Activated B cell treated with CpG ODN at 0.5 μM for 24 hours (primary cell): Measurements from ENCODE around the gene ASTN2. TPM values are rescaled to one million over a fixed set of nuclear protein-coding genes. Genes with fewer than 3 reads are reported as not detected.

Experiments used
- ATAC-seq: fragments of 200-7000 bp; cut with Tn5 transposase; one replicate; pipeline ENCODE4 v1.10.0; 2021; ENCODE audit warnings: low read depth, mild to moderate bottlenecking, moderate library complexity
- CTCF ChIA-PET: fragments of 350-600 bp; sonication (Branson Sonifier 250); formaldehyde crosslinking; loops from one replicate; lab custom pipeline; 2021; ENCODE audit warnings: antibody characterized with exemption; lab: Charles Lee
- POLR2A ChIA-PET: fragments of 350-600 bp; sonication (Branson Sonifier 250); formaldehyde crosslinking; loops from one replicate; lab custom pipeline; 2021; ENCODE audit warnings: antibody characterized with exemption; lab: Charles Lee
- DNase-seq: peaks from one replicate; pipeline ENCODE4 v3.0.0; 2022
- H3K27ac Mint-ChIP-seq: one replicate; pipeline ENCODE4 v1.8.0; 2020; ENCODE audit warnings: mixed read lengths
- H3K27me3 Mint-ChIP-seq: one replicate; pipeline ENCODE4 v1.8.0; 2021; ENCODE audit warnings: mixed read lengths
- H3K36me3 Mint-ChIP-seq: one replicate; pipeline ENCODE4 v1.8.0; 2021; ENCODE audit warnings: low read depth, mixed read lengths
- H3K4me1 Mint-ChIP-seq: one replicate; pipeline ENCODE4 v1.8.0; 2021; ENCODE audit warnings: mixed read lengths
- H3K4me3 Mint-ChIP-seq: one replicate; pipeline ENCODE4 v1.8.0; 2020; ENCODE audit warnings: mild to moderate bottlenecking, mixed read lengths
- H3K9me3 Mint-ChIP-seq: one replicate; pipeline ENCODE4 v1.8.0; 2020; ENCODE audit warnings: mixed read lengths
- intact Hi-C: fragments of 100-400 bp; cut with micrococcal nuclease; formaldehyde crosslinking; loops from one replicate; pipeline ENCODE4 v1.15.1; 2024
- total RNA-seq: library from RNA; stranded (reverse); gene quantifications from 2 replicates; pipeline ENCODE4 v1.2.3, GENCODE V29; 2022
- TF ChIP-seq, protein P1 (sequence below): fragments of 200-600 bp; IDR thresholded peaks from one replicate; pipeline ENCODE4 v1.8.0; 2022; ENCODE audit warnings: antibody characterized with exemption, mild to moderate bottlenecking

The ASTN2 gene
- total RNA-seq, 1 donor from 2014 or later: 2.3 TPM

DNA sequence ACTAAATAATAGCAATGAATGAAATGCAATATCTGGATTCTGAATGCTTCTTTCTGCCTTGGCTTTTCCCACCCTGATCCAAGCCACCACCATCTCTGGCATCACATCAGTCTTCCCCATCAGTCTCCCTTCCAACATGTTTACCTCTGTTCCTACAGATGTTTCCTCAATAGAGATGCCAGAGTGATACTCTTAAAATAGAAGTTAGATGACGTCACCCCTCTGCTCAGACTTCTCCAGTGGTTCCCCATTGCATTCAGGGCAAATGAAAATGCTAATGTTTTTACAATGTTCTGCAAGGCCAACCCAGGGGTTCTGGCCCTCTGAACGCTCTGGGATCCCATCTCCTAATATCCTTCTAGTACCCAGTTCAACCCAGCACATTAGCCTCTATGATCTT is 422.0 kb downstream of the ASTN2 start:
- no peaks in the 10 kb centered on the region for H3K9me3 Mint-ChIP-seq
- ChIA-PET POLR2A (no interaction called here), CTCF (no interaction called here)
- H3K36me3 Mint-ChIP-seq: no peaks in the 10 kb centered on the region
- no peak for ATAC-seq
- TF ChIP-seq, protein P1, sequence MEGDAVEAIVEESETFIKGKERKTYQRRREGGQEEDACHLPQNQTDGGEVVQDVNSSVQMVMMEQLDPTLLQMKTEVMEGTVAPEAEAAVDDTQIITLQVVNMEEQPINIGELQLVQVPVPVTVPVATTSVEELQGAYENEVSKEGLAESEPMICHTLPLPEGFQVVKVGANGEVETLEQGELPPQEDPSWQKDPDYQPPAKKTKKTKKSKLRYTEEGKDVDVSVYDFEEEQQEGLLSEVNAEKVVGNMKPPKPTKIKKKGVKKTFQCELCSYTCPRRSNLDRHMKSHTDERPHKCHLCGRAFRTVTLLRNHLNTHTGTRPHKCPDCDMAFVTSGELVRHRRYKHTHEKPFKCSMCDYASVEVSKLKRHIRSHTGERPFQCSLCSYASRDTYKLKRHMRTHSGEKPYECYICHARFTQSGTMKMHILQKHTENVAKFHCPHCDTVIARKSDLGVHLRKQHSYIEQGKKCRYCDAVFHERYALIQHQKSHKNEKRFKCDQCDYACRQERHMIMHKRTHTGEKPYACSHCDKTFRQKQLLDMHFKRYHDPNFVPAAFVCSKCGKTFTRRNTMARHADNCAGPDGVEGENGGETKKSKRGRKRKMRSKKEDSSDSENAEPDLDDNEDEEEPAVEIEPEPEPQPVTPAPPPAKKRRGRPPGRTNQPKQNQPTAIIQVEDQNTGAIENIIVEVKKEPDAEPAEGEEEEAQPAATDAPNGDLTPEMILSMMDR: no peak
- no peak for DNase-seq
- no peaks in the 10 kb centered on the region for H3K27me3 Mint-ChIP-seq
- H3K4me1 Mint-ChIP-seq: no peaks in the 10 kb centered on the region
- H3K27ac Mint-ChIP-seq: no peak overlapping the region
- intact Hi-C loops: no loop called here
- H3K4me3 Mint-ChIP-seq: no peak overlapping the region

DNA sequence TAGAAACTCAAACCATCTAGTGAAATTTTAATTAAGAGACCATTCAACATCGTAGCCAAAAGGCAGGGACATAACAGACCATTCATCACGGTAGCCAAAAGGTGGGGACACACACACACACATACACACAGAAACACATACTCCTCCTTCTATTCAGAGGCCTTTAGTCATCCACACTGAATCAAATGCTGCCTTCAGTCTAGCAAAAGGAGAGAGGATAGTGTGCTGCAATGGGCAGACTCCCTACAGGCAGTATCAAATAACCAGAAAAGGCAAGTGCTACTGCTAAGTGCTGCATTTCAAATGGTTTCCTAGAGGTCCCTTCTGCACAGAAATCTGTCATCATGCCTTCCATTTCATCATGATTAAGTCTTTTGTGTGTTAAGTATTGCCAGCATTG is 423.8 kb downstream of the ASTN2 start:
- Mint-ChIP-seq H3K9me3 (no peaks in the 10 kb centered on the region), H3K4me3 (no peak overlapping the region), H3K27me3 (no peaks in the 10 kb centered on the region), H3K27ac (no peak overlapping the region), H3K36me3 (no peaks in the 10 kb centered on the region), H3K4me1 (no peaks in the 10 kb centered on the region)
- intact Hi-C loops: no loop called here
- DNase-seq: no peak
- ATAC-seq: no peak
- ChIA-PET POLR2A (no interaction called here), CTCF (no interaction called here)
- TF ChIP-seq, protein P1: no peak

DNA sequence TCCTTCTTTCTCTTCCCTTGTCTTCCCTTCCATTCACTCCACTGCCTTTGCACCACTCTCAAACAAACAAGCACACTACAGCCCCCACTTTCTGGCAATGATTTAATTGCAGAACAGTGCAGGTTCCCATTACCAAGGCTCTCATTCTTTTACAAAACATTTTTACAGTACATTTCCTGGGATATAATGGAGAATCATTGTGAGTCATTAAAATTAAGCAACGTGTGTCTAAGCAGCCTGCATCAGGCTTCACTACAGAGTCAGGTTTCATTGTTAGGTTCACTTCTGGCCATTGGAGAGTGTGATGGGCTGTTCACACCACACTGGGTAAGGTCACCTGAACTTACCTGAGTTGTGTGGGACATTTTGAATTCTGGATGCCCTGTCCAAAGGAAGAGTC is 424.3 kb downstream of the ASTN2 start:
- ChIA-PET CTCF (no interaction called here), POLR2A (no interaction called here)
- intact Hi-C loops: no loop called here
- TF ChIP-seq, protein P1: no peak
- no peaks in the 10 kb centered on the region for H3K27me3 Mint-ChIP-seq
- H3K4me3 Mint-ChIP-seq: no peak overlapping the region
- no peak overlapping the region for H3K27ac Mint-ChIP-seq
- H3K4me1 Mint-ChIP-seq: no peaks in the 10 kb centered on the region
- H3K9me3 Mint-ChIP-seq: no peaks in the 10 kb centered on the region
- no peak for DNase-seq
- no peak for ATAC-seq
- H3K36me3 Mint-ChIP-seq: no peaks in the 10 kb centered on the region

DNA sequence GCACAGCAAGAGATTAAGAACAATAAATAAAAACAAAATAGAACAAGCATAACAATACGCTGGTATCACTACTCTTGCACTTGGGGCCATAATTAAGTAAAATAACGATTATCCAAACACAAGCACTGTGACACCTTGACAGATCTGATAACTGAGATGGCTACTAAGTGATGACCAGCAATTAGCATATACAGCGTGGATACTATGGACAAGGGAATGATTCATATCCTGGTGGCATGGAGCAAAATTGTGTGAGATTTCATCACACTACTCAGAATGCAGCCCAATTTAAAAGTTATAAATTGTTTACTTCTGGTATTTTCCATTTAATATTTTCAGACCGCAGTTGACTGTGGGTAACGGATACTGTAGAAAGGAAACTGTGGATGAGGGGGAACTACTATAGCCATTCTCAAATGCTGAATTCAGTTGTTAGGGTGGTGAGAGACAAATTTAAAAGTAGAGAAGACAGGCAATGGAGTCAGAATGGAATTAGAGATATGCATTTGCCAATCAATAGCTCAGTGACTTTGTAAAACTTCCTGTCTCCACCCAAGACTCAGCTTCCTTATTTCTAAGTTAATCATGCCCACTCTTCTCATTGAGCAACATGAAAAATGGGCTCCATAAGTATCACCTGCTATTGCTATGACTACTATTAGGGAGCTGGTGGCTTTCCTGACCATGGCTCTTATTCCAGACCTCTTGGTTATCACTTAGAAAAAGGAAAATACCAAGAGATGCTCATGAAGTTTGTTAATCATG is 427.0 kb downstream of the ASTN2 start:
- intact Hi-C loops: no loop called here
- ATAC-seq: no peak
- Mint-ChIP-seq H3K9me3 (no peaks in the 10 kb centered on the region), H3K36me3 (no peaks in the 10 kb centered on the region), H3K4me3 (no peak overlapping the region), H3K4me1 (no peaks in the 10 kb centered on the region), H3K27me3 (no peaks in the 10 kb centered on the region), H3K27ac (no peak overlapping the region)
- ChIA-PET POLR2A (no interaction called here), CTCF (no interaction called here)
- DNase-seq: no peak
- TF ChIP-seq, protein P1: no peak

DNA sequence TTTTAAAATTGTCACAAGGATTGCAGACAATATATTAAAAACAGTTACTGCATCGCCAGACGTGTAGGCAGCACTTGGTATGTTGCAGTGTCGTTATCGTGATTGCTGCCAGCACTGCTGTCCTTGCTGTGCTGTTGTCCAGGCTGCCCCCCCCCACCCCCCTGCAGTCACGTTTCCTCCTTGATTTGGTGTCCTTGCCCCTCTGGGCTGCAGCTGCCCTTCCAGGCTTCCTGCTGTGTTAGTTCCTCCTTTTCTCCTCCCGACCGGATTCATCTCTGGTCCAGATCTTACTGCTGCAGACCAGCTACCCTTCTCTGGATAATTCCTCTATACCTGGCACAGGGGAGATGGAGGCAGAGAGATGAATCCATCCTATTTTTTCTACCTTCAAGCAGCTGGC is 428.8 kb downstream of the ASTN2 start:
- intact Hi-C loops: no loop called here
- ATAC-seq: no peak
- CTCF ChIA-PET: no interaction called here
- TF ChIP-seq, protein P1: no peak
- Mint-ChIP-seq H3K27me3 (no peaks in the 10 kb centered on the region), H3K4me3 (no peak overlapping the region), H3K9me3 (no peaks in the 10 kb centered on the region), H3K36me3 (no peaks in the 10 kb centered on the region), H3K27ac (no peak overlapping the region), H3K4me1 (no peaks in the 10 kb centered on the region)
- no peak for DNase-seq
- POLR2A ChIA-PET: no interaction called here
